HepG2 (cell line): Measurements from ENCODE around the gene DYRK2. TPM values are rescaled to one million over a fixed set of nuclear protein-coding genes. Genes with fewer than 3 reads are reported as not detected.

ENCODE experiments used
- GATAD1 ChIP-seq: IDR thresholded peaks from 2 replicates; pipeline ENCODE4 v1.6.1; 2016; ENCODE audit warnings: missing genetic modification reagents, missing compliant biosample characterization
- MTA1 ChIP-seq: sonication (generic); formaldehyde crosslinking; IDR thresholded peaks from 2 replicates; pipeline ENCODE4 v1.4.0; 2020; ENCODE audit warnings: missing genetic modification reagents, mild to moderate bottlenecking, borderline replicate concordance
- SP1 ChIP-seq, 2 experiments: fragments of 450-650 bp in 1 of 2; sonication (generic) in 1 of 2; formaldehyde crosslinking in 1 of 2; IDR thresholded peaks; 2 replicates each; pipeline versions ENCODE4 v1.4.0 to v1.6.1; 2016 to 2020; ENCODE audit warnings: missing genetic modification reagents in 1 of 2
- ZNF841 ChIP-seq: sonication (generic); formaldehyde crosslinking; IDR thresholded peaks from 2 replicates; pipeline ENCODE4 v1.8.1; 2023; ENCODE audit warnings: missing genetic modification reagents, borderline replicate concordance
- ZSCAN31 ChIP-seq: sonication (generic); formaldehyde crosslinking; IDR thresholded peaks from 2 replicates; pipeline ENCODE4 v1.5.0; 2020; ENCODE audit warnings: low read depth, mild to moderate bottlenecking, missing genetic modification reagents
- polyA plus RNA-seq, 8 experiments: library from polyadenylated mRNA; depleted of rRNA in 3 of 8; stranded (reverse) in 7 of 8; unstranded in 1 of 8; fragments of >200 nt; fragmentation: Illumina TruSeq in 4 of 8; extraction: Trizol in 4 of 8; gene quantifications; 2 replicates each; pipeline versions ENCODE4 v1.2.1 to v1.2.3, GENCODE V29; 2011 to 2016; ENCODE audit warnings: low read depth in 4 of 8, missing spikeins in 1 of 8, mixed read lengths in 1 of 8; ENCODE audit not compliant: insufficient read depth in 1 of 8
- total RNA-seq, 5 experiments: library from RNA; depleted of rRNA; stranded (reverse); fragments of >200 nt; fragmentation: Illumina TruSeq; extraction: Trizol; gene quantifications; 2 replicates each; pipeline ENCODE4 v1.2.3, GENCODE V29; 2016; ENCODE audit warnings: low read depth in 1 of 5
- TF ChIP-seq, protein P1 (sequence below): sonication (generic); formaldehyde crosslinking; IDR thresholded peaks from 2 replicates; pipeline ENCODE4 v1.8.0; 2022; ENCODE audit warnings: mild to moderate bottlenecking, missing genetic modification reagents, borderline replicate concordance
- TF ChIP-seq, protein P2 (sequence below): sonication (generic); formaldehyde crosslinking; conservative IDR thresholded peaks from 2 replicates; pipeline ENCODE4 v1.8.0; 2022; ENCODE audit warnings: low read depth, missing genetic modification reagents
- TF ChIP-seq, protein P3 (sequence below): sonication (generic); formaldehyde crosslinking; IDR thresholded peaks from 2 replicates; pipeline ENCODE4 v1.5.0; 2020; ENCODE audit warnings: mild to moderate bottlenecking, missing genetic modification reagents, borderline replicate concordance

The DYRK2 gene
- total and polyA plus RNA-seq, 2 of the 13 experiments (the other 11 are each of a cell fraction or from before 2014, with no cell fraction given): 8.2 to 11.5 TPM

DNA sequence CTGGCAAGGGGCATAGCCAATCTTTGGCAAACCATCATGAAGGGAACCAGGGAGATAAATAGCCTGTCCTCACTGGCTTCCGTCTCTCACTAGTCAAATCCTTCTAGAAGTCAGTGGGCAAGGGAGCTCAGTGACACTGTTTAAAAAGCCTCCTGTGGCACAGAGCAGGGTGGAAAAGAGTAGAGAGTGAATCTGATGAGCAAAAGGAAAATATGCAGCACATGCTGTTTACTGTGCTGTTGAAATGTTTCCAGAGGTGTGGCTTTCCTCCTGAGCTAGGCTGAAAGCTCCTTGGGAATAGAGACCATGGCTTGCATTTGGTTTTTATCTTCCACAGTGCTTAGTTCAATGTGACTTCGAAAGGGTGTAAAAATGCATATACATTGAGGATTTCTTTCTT lies 7.7 kb upstream of the DYRK2 start (continued):
- no peak for TF ChIP-seq GATAD1 (CRISPR knock-in tag)
- TF ChIP-seq, protein P1, sequence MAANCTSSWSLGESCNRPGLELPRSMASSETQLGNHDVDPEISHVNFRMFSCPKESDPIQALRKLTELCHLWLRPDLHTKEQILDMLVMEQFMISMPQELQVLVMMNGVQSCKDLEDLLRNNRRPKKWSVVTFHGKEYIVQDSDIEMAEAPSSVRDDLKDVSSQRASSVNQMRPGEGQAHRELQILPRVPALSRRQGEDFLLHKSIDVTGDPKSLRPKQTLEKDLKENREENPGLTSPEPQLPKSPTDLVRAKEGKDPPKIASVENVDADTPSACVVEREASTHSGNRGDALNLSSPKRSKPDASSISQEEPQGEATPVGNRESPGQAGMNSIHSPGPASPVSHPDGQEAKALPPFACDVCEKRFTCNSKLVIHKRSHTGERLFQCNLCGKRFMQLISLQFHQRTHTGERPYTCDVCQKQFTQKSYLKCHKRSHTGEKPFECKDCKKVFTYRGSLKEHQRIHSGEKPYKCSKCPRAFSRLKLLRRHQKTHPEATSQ (CRISPR knock-in tag): no peak
- no peak for TF ChIP-seq SP1 (IDR thresholded peaks at IDR 0.05)
- no peak for TF ChIP-seq SP1 (CRISPR knock-in tag; IDR thresholded peaks at IDR 0.05)
- TF ChIP-seq ZNF841 (CRISPR knock-in tag): no peak
- no peak for TF ChIP-seq ZSCAN31 (CRISPR knock-in tag)
- TF ChIP-seq, protein P2, sequence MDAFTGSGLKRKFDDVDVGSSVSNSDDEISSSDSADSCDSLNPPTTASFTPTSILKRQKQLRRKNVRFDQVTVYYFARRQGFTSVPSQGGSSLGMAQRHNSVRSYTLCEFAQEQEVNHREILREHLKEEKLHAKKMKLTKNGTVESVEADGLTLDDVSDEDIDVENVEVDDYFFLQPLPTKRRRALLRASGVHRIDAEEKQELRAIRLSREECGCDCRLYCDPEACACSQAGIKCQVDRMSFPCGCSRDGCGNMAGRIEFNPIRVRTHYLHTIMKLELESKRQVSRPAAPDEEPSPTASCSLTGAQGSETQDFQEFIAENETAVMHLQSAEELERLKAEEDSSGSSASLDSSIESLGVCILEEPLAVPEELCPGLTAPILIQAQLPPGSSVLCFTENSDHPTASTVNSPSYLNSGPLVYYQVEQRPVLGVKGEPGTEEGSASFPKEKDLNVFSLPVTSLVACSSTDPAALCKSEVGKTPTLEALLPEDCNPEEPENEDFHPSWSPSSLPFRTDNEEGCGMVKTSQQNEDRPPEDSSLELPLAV (CRISPR knock-in tag): no peak
- TF ChIP-seq, protein P3, sequence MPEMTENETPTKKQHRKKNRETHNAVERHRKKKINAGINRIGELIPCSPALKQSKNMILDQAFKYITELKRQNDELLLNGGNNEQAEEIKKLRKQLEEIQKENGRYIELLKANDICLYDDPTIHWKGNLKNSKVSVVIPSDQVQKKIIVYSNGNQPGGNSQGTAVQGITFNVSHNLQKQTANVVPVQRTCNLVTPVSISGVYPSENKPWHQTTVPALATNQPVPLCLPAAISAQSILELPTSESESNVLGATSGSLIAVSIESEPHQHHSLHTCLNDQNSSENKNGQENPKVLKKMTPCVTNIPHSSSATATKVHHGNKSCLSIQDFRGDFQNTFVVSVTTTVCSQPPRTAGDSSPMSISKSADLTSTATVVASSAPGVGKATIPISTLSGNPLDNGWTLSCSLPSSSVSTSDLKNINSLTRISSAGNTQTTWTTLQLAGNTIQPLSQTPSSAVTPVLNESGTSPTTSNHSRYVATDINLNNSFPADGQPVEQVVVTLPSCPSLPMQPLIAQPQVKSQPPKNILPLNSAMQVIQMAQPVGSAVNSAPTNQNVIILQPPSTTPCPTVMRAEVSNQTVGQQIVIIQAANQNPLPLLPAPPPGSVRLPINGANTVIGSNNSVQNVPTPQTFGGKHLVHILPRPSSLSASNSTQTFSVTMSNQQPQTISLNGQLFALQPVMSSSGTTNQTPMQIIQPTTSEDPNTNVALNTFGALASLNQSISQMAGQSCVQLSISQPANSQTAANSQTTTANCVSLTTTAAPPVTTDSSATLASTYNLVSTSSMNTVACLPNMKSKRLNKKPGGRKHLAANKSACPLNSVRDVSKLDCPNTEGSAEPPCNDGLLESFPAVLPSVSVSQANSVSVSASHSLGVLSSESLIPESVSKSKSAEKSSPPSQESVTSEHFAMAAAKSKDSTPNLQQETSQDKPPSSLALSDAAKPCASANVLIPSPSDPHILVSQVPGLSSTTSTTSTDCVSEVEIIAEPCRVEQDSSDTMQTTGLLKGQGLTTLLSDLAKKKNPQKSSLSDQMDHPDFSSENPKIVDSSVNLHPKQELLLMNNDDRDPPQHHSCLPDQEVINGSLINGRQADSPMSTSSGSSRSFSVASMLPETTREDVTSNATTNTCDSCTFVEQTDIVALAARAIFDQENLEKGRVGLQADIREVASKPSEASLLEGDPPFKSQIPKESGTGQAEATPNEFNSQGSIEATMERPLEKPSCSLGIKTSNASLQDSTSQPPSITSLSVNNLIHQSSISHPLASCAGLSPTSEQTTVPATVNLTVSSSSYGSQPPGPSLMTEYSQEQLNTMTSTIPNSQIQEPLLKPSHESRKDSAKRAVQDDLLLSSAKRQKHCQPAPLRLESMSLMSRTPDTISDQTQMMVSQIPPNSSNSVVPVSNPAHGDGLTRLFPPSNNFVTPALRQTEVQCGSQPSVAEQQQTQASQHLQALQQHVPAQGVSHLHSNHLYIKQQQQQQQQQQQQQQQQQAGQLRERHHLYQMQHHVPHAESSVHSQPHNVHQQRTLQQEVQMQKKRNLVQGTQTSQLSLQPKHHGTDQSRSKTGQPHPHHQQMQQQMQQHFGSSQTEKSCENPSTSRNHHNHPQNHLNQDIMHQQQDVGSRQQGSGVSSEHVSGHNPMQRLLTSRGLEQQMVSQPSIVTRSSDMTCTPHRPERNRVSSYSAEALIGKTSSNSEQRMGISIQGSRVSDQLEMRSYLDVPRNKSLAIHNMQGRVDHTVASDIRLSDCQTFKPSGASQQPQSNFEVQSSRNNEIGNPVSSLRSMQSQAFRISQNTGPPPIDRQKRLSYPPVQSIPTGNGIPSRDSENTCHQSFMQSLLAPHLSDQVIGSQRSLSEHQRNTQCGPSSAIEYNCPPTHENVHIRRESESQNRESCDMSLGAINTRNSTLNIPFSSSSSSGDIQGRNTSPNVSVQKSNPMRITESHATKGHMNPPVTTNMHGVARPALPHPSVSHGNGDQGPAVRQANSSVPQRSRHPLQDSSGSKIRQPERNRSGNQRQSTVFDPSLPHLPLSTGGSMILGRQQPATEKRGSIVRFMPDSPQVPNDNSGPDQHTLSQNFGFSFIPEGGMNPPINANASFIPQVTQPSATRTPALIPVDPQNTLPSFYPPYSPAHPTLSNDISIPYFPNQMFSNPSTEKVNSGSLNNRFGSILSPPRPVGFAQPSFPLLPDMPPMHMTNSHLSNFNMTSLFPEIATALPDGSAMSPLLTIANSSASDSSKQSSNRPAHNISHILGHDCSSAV (CRISPR knock-in tag): no peak
- TF ChIP-seq MTA1 (CRISPR knock-in tag): no peak
